BE2C (cell line): ENCODE data around the gene CCDC172.
"Not testable (repeated sequence)": the region's sequence is repeated elsewhere in the genome, so short reads cannot be mapped to it uniquely, and the experiment has no call there.

Experiments
- DNase-seq: peaks from one replicate; pipeline ENCODE4 v3.0.0-alpha.2; 2020
- H3K27me3 ChIP-seq: fragments of 250-450 bp; sonication (Bioruptor Pico); 2 replicates; pipeline ENCODE4 v1.5.1; 2020; ENCODE audit warnings: mild to moderate bottlenecking
- H3K36me3 ChIP-seq: fragments of 250-450 bp; sonication (Bioruptor Pico); 2 replicates; pipeline ENCODE4 v1.5.1; 2020; ENCODE audit warnings: mild to moderate bottlenecking
- H3K4me1 ChIP-seq: fragments of 250-450 bp; sonication (Bioruptor Pico); 2 replicates; pipeline ENCODE4 v1.5.1; 2020
- H3K4me3 ChIP-seq: 2 replicates; pipeline ENCODE4 v1.5.1; 2011; ENCODE audit warnings: low read depth, low read length
- H3K9me3 ChIP-seq: fragments of 250-450 bp; sonication (Bioruptor Pico); 2 replicates; pipeline ENCODE4 v1.5.1; 2020
- TF ChIP-seq, protein P1 (sequence below): IDR thresholded peaks from 2 replicates; pipeline ENCODE4 v1.5.1; 2012; ENCODE audit warnings: mild to moderate bottlenecking, low read depth, low read length

Gene CCDC172

DNA sequence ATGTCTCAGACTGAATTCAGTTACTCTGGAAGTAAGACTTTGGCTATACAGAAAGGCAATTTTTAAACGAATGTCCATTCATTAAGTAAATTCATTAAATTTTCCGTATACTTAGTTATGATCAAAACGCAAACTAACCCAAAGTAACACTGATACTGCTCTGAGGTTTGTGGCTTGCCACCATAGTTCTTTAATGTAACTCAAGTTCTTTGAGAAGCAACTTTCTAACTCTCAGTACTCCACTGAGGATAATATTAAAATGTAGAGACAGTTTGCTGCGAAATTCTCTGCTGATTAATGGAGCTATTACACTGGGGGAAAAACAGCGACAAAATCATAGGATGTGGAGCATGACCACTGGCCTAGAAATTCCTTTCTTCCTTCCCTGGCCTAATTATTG, 58.0 kb downstream of the CCDC172 start:
- no peak overlapping the region for H3K4me3 ChIP-seq
- H3K9me3 ChIP-seq, result no peaks in the 10 kb centered on the region
- no peaks in the 10 kb centered on the region for H3K4me1 ChIP-seq
- no peaks in the 10 kb centered on the region for H3K36me3 ChIP-seq
- H3K27me3 ChIP-seq, result no peaks in the 10 kb centered on the region
- TF ChIP-seq, protein P1, sequence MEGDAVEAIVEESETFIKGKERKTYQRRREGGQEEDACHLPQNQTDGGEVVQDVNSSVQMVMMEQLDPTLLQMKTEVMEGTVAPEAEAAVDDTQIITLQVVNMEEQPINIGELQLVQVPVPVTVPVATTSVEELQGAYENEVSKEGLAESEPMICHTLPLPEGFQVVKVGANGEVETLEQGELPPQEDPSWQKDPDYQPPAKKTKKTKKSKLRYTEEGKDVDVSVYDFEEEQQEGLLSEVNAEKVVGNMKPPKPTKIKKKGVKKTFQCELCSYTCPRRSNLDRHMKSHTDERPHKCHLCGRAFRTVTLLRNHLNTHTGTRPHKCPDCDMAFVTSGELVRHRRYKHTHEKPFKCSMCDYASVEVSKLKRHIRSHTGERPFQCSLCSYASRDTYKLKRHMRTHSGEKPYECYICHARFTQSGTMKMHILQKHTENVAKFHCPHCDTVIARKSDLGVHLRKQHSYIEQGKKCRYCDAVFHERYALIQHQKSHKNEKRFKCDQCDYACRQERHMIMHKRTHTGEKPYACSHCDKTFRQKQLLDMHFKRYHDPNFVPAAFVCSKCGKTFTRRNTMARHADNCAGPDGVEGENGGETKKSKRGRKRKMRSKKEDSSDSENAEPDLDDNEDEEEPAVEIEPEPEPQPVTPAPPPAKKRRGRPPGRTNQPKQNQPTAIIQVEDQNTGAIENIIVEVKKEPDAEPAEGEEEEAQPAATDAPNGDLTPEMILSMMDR, result no peak
- no peak for DNase-seq

- Histone ChIP-seq H3K36me3 (no peaks in the 10 kb centered on the region), H3K9me3 (no peaks in the 10 kb centered on the region), H3K4me1 (no peaks in the 10 kb centered on the region), H3K4me3 (no peak overlapping the region), H3K27me3 (no peaks in the 10 kb centered on the region; the same call in 1 of the 2 replicates)
- no peak for DNase-seq
- TF ChIP-seq, protein P1, result no peak
Observed at GRCh38 chr10:116385311-116385710, 61.1 kb downstream of the CCDC172 start.

DNA sequence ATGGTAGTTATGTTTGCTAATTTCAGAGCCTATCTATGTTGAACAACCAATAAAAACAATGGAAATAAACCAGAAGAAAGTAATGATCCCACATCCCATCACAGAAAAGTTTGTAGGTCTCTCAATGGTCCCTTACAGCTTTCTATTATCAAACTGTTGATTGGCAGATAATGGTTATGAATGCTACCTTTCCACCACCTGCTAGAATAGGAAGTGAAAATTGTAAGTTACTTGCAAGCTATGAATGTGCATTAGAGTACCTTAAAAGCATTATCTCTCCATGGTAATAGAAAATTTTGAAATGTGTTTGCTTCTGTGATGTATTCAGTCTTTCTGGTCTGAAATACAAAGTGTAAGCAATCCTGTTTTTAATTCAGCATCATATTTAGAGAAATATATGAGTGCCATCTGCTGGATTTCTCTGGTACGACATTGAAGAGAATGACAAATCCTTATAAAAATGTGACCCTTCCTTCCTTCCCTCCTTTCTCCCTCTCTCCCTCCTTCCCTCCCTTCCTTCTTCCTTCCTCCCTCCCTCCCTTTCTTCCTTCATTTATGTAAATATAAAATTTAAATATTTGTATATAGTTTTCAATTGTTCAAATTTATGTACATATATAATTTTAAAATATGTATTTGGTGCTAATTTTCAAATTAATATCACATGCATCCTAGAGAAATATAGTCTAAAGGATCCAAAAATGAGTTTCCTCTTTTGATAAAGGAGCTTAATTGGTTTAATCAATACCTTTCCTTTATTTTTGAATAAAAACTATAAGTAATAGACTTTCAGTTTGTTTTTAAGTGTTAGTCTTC, 62.0 kb downstream of the CCDC172 start:
- no peak overlapping the region for H3K4me3 ChIP-seq
- DNase-seq, result peak; percentile 4
- no peaks in the 10 kb centered on the region for H3K36me3 ChIP-seq
- no peaks in the 10 kb centered on the region; the same call in 1 of the 2 replicates for H3K27me3 ChIP-seq
- no peaks in the 10 kb centered on the region for H3K9me3 ChIP-seq
- H3K4me1 ChIP-seq, result no peaks in the 10 kb centered on the region
- TF ChIP-seq, protein P1, result peak; percentile 48

DNA sequence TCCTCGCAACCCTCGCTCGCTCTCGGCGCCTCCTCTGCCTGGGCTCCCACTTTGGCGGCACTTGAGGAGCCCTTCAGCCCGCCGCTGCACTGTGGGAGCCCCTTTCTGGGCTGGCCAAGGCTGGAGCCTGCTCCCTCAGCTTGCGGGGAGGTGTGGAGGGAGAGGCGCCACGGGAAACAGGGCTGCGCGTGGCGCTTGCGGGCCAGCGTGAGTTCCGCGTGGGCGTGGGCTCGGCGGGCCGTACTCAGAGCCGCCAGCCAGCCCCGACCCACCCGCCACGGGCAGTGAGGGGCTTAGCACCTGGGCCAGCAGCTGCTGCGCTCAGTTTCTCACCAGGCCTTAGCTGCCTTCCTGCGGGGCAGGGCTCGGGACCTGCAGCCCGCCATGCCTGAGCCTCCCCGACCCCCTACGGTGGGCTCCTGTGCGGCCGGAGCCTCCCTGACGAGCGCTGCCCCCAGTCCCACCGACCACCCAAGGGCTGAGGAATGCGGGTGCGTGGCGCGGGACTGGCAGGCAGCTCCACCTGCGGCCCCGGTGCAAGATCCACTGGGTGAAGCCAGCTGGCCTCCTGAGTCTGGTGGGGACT, 69.1 kb downstream of the CCDC172 start:
- H3K4me3 ChIP-seq, H3K9me3 ChIP-seq, H3K36me3 ChIP-seq, H3K4me1 ChIP-seq, H3K27me3 ChIP-seq: not testable (repeated sequence)
- peak; percentile 8 for DNase-seq

GRCh38 chr10:116395223-116395985, 71.2 kb downstream of the CCDC172 start:
- no peaks in the 10 kb centered on the region for H3K4me1 ChIP-seq
- H3K27me3 ChIP-seq, result no peaks in the 10 kb centered on the region
- DNase-seq, result no peak
- no peaks in the 10 kb centered on the region for H3K36me3 ChIP-seq
- H3K9me3 ChIP-seq, result no peaks in the 10 kb centered on the region
- TF ChIP-seq, protein P1, result no peak
- no peak overlapping the region for H3K4me3 ChIP-seq

DNA sequence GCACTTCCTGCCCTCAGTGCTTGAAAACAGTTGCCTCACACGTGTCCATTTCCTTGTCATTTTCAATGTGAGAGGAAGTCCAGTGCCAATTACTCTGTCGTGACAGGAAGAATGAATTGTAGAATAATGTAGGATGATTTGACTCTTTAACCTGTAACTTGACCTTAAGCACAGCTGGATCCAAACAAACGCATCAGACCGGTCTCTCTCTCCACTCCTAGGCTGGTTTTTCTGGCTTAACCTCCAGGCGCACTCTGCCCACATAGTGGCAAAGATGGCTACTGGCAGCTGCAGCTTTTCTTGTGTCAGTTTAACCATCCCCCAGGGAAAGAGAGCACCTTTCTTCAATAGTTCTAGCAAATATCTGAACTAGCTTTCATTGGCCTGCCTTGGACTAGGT, 74.0 kb downstream of the CCDC172 start:
- H3K36me3 ChIP-seq, result no peaks in the 10 kb centered on the region
- no peaks in the 10 kb centered on the region for H3K9me3 ChIP-seq
- H3K27me3 ChIP-seq, result no peaks in the 10 kb centered on the region
- H3K4me3 ChIP-seq, result no peak overlapping the region
- no peak for DNase-seq
- H3K4me1 ChIP-seq, result no peaks in the 10 kb centered on the region
- TF ChIP-seq, protein P1, result no peak
